SJSA1 (cell line): Measurements from ENCODE around the gene C6orf52. TPM values are rescaled to one million over a fixed set of nuclear protein-coding genes. Genes with fewer than 3 reads are reported as not detected.
"Not testable (repeated sequence)": the region's sequence is repeated elsewhere in the genome, so short reads cannot be mapped to it uniquely, and the experiment has no call there.

Source experiments
- DNase-seq, 2 experiments: peaks; one replicate each; pipeline ENCODE4 v3.0.0-alpha.2; 2015 to 2020; ENCODE audit warnings: low spot score in 2 of 2, low read depth in 1 of 2
- H3K27ac ChIP-seq: fragments of 250-450 bp; sonication (Bioruptor Pico); 2 replicates; pipeline ENCODE4 v1.5.1; 2020; ENCODE audit warnings: mild to moderate bottlenecking, moderate library complexity
- H3K27me3 ChIP-seq: fragments of 250-450 bp; sonication (Bioruptor Pico); replicated peaks from 2 replicates; pipeline ENCODE4 v1.5.1; 2020; ENCODE audit warnings: mild to moderate bottlenecking, moderate library complexity
- H3K36me3 ChIP-seq: fragments of 250-450 bp; sonication (Bioruptor Pico); 2 replicates; pipeline ENCODE4 v1.5.1; 2020; ENCODE audit warnings: mild to moderate bottlenecking
- H3K4me1 ChIP-seq: fragments of 250-450 bp; sonication (Bioruptor Pico); replicated peaks from 2 replicates; pipeline ENCODE4 v1.6.1; 2021; ENCODE audit warnings: mild to moderate bottlenecking
- H3K4me3 ChIP-seq: fragments of 250-450 bp; sonication (Bioruptor Pico); 2 replicates; pipeline ENCODE4 v1.5.1; 2020; ENCODE audit warnings: mild to moderate bottlenecking
- H3K9me3 ChIP-seq: fragments of 250-450 bp; sonication (Bioruptor Pico); replicated peaks from 2 replicates; pipeline ENCODE4 v1.5.1; 2020; ENCODE audit warnings: mild to moderate bottlenecking
- total RNA-seq: library from RNA; depleted of rRNA; stranded (reverse); fragments of >200 nt; shearing (Covaris generic); gene quantifications from 2 replicates; pipeline ENCODE4 v1.2.3, GENCODE V29; 2014

The C6orf52 gene
- total RNA-seq, 1 experiment from 2014 or later, result 0.50 TPM

DNA sequence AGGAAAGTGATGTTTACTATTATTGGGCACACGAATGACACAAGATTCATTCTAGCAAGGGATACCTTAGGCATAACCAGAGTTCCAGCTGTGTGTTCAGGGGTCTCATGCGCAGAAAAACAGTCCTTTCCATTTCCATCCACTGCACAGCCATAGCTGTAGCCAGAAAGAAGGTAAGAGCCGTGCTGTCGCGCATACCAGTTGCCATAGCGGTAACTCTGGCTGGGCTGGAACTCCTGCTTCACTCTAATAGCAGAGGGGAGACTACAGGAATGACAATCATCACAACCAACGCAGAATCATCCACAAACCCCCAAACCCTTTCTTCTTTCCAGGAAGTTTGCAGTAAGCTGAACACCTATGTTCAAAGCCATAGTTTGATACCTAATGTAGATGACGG is 7.5 kb downstream of the C6orf52 start:
- no peak for DNase-seq
- H3K9me3 ChIP-seq, result no peaks in the 10 kb centered on the region
- no peak overlapping the region for H3K4me3 ChIP-seq
- no peaks in the 10 kb centered on the region for H3K36me3 ChIP-seq
- no peak overlapping the region for H3K27ac ChIP-seq
- peaks cover 3% of the 10 kb centered on the region; the same call in 1 of the 2 replicates for H3K27me3 ChIP-seq
- H3K4me1 ChIP-seq, result no peaks in the 10 kb centered on the region

DNA sequence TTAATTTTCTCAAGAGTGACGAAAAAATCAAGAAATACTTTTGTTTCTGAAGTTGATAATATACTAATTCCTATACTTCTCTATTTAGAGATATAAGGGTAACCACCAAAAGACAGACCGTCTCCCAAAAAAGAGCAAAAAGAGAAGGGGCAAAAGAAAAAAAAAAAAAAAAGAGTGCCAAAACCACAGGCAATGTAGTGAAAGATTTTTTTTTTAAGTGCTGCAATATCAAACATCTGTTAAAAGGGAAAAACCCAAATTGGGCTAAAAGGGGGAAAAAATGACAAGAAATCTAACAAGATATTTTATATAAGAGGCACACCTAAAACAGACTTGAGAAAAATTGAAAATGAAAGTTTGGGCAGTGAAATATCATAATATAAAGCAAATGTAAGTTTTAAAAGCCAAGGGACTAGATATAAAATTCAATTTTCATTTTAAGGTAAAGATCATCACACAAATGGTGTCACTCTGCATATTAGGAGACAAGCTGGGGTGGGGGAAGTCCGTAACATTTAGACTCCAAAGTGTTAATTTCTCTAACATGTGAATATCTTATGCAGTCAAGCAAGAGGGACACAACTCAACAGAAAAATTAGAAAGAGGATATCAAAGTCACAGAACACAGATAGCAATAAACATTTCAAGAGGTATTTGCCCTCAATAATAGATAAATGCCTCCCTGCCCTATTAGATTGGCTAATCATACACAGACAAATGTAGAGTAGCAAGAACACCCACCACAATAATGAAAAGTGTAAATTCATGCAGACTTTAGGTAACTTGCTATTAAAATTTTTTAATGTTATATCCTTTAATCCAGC is 9.1 kb downstream of the C6orf52 start:
- no peaks in the 10 kb centered on the region for H3K4me1 ChIP-seq
- no peak overlapping the region for H3K27ac ChIP-seq
- H3K27me3 ChIP-seq, result peaks cover 3% of the 10 kb centered on the region; the same call in 1 of the 2 replicates
- no peaks in the 10 kb centered on the region for H3K36me3 ChIP-seq
- no peaks in the 10 kb centered on the region for H3K9me3 ChIP-seq
- no peak overlapping the region for H3K4me3 ChIP-seq
- no peak for DNase-seq

DNA sequence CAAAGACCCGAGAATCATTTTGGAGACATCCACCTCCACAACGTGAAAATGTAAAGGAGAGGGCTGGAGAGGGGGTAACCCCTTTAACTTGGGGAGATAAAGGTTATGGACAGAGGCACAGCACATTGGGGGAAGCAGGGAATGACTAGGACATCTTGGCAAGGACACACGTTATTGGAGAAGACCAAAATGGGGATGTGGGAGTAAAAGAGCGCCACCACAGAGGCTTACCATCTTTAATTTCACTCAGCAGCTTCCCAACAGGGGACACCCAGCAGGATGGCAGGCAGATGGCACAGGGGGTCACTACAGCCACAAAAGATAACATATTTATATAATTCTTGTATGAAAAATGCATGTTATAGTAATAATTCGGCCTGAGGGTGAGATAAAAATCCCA is 9.8 kb downstream of the C6orf52 start:
- Histone ChIP-seq H3K4me3 (no peak overlapping the region), H3K27ac (no peak overlapping the region), H3K36me3 (no peaks in the 10 kb centered on the region), H3K4me1 (no peaks in the 10 kb centered on the region), H3K9me3 (no peaks in the 10 kb centered on the region), H3K27me3 (peaks cover 3% of the 10 kb centered on the region; the same call in 1 of the 2 replicates)
- DNase-seq, result no peak

DNA sequence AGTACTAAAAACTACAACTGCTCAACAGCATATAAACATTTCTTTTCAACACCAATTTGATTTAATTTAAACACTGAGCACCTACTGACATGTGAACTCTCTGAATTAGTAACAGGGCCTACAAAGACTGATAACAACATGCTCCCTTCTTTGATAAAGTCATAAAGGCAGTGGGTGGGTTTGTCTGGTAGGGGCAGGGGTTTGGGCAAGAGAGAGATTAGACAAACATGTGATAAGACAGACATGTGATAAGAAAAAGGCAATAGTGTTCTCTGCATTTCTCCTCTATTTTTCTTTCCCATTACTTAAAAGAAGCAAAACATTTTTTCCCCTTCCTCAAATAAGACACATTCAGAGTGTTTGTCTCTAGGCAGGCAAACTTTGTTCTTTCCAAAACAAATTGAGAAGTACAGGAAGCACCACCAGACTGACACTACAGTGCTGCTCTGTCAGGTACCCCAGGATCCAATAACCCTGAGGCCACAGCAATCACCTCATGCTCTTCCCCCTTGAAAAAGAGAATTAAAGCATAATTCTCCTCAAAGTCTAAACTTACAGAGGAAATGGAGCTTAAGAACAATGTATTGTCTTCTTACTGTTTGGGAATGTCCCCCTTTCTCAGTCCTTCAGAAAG is 11.9 kb downstream of the C6orf52 start:
- Histone ChIP-seq H3K4me3 (no peak overlapping the region), H3K9me3 (no peaks in the 10 kb centered on the region), H3K4me1 (no peaks in the 10 kb centered on the region), H3K36me3 (no peaks in the 10 kb centered on the region), H3K27me3 (peaks cover 3% of the 10 kb centered on the region; the same call in 1 of the 2 replicates), H3K27ac (no peak overlapping the region)
- no peak for DNase-seq

DNA sequence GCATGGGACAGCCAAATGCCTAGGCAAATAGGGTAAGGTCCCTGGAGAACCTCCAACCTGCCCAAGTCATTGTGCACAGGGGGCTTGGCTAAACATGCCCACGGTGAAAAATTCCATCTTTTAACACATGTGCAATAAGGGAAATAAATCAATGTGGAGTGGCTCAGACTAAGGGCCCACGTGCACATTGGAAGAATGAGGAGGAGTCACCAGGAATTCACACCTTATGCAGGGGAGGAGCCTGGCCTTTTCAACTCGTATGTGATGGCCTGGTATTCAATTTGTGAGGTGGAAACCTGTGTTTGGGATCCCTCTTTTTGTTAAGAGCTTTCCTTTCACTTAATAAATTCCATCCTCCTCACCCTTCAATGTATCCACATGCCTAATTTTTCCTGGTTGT is 12.6 kb downstream of the C6orf52 start:
- Histone ChIP-seq H3K4me1 (no peaks in the 10 kb centered on the region), H3K27me3 (peaks cover 3% of the 10 kb centered on the region; the same call in 1 of the 2 replicates), H3K4me3 (no peak overlapping the region), H3K27ac (no peak overlapping the region), H3K9me3 (no peaks in the 10 kb centered on the region), H3K36me3 (no peaks in the 10 kb centered on the region)
- DNase-seq, result no peak

DNA sequence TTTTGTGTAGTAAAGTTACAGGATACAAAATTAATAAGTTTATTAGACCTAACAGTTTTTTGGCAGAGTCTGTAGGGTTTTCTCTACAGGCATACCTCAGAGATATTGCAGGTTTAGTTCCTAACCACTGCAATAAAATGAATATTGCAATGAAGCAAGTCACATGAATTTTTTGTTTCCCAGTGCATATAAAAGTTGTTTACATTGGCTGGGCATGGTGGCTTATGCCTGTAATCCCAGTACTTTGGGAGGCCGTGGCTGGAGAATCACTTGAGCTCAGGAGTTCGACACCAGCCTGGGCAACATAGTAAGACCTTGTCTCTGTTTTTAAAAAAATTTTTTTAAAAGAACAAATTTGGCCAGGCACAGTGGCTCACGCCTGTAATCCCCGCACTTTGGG is 16.0 kb downstream of the C6orf52 start:
- Histone ChIP-seq H3K27ac (no peak overlapping the region), H3K27me3 (no peaks in the 10 kb centered on the region), H3K36me3 (no peaks in the 10 kb centered on the region), H3K4me3 (no peak overlapping the region), H3K9me3 (0 out of 2 replicates have a peak, but pooled peaks cover 3% of the 10 kb centered on the region), H3K4me1 (no peaks in the 10 kb centered on the region)
- DNase-seq, result no peak

DNA sequence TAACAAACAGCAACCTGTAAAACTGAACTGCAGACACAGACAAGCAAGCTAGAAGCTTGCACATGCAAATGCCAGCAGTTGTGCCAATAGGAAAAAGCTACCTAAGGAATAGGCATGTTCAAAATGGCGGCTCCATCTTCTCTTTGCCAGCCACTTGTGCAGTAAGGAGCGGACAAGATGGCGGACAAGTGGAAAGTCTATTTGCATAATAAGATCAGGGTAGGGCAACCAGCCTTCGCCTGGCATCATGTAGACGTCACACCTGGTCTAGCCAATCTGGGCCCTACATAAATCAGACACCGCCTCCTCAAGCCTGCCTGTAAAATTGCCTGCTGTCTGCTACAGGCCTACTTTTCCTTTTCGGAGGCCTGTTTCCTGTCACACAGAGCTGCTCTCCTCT is 18.0 kb downstream of the C6orf52 start:
- Histone ChIP-seq H3K4me3 (no peak overlapping the region), H3K36me3 (no peaks in the 10 kb centered on the region), H3K4me1 (no peaks in the 10 kb centered on the region), H3K27ac (no peak overlapping the region), H3K9me3 (0 out of 2 replicates have a peak, but pooled peaks cover 3% of the 10 kb centered on the region), H3K27me3 (no peaks in the 10 kb centered on the region)
- DNase-seq, result no peak

DNA sequence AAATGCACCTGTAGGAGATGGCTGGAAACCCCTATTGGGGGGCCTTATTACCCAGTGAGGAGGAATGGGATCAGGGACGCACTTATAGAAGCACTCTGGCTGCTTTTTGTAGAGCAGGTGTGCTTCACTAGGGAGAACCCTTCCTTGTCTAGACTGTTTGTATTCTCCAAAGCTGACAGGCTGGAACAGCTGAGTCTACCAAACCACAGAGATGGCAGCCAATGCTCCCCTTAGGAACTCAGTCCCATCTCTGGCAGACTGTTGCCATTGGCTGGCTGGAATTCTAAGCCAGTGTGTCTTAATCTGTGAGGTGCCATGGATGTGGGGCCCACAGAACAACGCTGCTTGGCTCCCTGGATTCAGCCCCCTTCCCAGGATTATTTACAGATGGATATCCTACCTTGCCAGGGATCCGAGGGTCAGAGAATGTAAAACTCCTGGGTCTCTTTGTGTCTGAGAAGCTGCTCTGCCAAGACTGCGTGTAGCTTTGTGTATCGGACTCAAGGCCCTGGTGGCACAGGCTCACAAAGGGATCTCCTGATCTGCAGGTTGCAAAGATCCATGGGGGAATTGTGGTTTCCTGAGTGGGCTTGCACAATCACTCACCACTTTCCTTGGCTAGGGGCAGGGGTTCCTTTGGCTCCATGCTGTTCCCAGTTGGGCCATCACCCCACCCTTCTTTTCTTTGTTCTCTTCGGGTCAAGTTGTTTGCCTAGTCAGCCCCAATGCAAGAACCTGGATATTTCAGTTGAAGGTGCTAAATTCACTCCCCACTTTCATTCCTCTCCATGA is 26.1 kb downstream of the C6orf52 start:
- peaks cover 6% of the 10 kb centered on the region; the same call in 1 of the 2 replicates for H3K27me3 ChIP-seq
- H3K27ac ChIP-seq, result no peak overlapping the region
- no peak for DNase-seq
- H3K9me3 ChIP-seq, result no peaks in the 10 kb centered on the region
- no peaks in the 10 kb centered on the region for H3K36me3 ChIP-seq
- H3K4me1 ChIP-seq, result no peaks in the 10 kb centered on the region
- H3K4me3 ChIP-seq, result no peak overlapping the region

DNA sequence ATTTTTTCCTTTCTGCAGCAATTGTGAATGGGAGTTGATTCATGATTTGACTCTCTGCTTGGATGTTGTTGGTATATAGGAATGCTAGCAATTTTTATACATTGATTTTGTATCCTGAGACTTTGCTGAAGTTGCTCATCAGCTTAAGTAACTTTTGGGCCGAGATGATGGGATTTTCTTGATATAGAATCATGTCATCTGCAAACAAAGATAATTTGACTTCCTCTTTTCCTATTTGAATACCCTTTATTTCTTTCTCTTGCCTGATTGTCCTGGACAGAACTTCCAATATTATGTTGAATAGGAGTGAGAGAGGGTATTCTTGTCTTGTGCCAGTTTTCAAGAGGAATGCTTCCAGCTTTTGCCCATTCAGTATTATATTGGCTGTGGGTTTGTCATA is 28.8 kb downstream of the C6orf52 start:
- H3K27me3 ChIP-seq, H3K4me3 ChIP-seq, DNase-seq, H3K9me3 ChIP-seq, H3K27ac ChIP-seq, H3K36me3 ChIP-seq, H3K4me1 ChIP-seq: not testable (repeated sequence)

DNA sequence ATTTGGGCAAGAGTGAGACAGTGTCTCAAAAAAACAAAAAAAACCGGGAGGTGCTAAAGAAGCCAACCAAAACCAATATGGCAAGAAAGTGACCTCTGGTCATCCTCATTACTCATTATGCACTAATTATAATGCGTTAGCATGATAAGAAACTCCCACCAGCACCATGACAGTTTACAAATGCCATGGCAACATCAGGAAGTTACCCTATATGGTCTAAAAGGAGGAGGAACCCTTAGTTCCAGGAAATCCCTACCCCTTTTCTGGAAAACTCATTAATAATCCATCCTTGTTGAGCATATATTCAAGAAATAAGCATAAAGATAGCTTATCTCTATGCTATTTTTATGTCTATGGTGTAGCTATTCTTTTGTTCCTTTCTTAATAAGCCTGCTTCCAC is 31.7 kb downstream of the C6orf52 start:
- Histone ChIP-seq H3K9me3 (no peaks in the 10 kb centered on the region), H3K4me3 (no peak overlapping the region), H3K36me3 (no peaks in the 10 kb centered on the region), H3K27me3 (no peaks in the 10 kb centered on the region), H3K27ac (no peak overlapping the region), H3K4me1 (no peaks in the 10 kb centered on the region)
- DNase-seq, result no peak

DNA sequence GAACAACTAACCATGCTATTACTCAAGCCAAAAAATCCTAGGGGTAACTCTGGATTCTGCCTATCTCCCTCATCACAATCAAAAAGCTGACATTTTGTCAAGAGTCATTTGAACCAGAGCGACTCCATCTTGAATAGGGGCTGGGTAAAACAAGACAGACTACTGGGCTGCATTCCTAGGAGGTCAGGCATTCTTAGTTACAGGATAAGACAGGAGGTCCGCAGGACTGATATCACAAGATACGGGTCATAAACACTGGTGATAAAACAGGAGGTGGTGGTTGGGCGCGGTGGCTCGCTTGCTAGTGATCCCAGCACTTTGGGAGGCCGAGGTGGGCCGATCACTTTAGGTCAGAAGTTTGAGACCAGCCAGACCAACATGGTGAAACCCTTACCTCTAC is 32.2 kb downstream of the C6orf52 start:
- H3K27me3 ChIP-seq, result no peaks in the 10 kb centered on the region
- H3K9me3 ChIP-seq, result no peaks in the 10 kb centered on the region
- no peaks in the 10 kb centered on the region for H3K36me3 ChIP-seq
- H3K27ac ChIP-seq, result no peak overlapping the region
- no peak overlapping the region for H3K4me3 ChIP-seq
- H3K4me1 ChIP-seq, result no peaks in the 10 kb centered on the region
- no peak for DNase-seq

DNA sequence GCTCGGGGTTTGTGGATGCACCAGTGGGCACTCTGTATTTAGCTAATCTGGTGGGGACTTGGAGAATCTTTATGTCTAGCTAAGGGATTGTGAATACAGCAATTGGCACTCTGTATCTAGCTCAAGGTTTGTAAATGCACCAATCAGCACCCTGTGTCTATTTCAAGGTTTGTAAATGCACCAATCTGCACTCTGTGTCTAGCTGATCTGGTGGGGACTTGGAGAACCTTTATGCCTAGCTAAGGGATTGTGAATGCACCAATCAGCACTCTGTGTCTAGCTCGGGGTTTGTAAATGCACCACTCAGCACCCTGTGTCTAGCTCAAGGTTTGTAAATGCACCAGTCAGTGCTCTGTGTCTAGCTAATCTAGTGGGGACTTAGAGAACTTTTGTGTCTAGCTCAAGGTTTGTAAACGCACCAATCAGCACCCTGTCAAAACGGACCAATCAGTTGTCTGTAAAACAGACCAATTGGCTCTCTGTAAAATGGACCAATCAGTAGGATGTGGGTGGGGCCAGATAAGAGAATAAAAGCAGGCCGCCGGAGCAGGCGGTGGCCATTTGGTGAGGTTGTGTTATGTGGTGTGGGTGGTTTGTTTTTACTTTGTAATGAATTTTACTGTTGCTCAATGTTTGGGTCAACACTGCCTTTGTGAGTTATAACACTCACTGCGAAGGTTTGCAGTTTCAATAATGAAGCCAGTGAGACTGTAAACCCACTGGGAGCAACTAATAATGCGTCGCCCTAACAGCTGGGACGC is 33.8 kb downstream of the C6orf52 start:
- not testable (repeated sequence) for DNase-seq, H3K27ac ChIP-seq

DNA sequence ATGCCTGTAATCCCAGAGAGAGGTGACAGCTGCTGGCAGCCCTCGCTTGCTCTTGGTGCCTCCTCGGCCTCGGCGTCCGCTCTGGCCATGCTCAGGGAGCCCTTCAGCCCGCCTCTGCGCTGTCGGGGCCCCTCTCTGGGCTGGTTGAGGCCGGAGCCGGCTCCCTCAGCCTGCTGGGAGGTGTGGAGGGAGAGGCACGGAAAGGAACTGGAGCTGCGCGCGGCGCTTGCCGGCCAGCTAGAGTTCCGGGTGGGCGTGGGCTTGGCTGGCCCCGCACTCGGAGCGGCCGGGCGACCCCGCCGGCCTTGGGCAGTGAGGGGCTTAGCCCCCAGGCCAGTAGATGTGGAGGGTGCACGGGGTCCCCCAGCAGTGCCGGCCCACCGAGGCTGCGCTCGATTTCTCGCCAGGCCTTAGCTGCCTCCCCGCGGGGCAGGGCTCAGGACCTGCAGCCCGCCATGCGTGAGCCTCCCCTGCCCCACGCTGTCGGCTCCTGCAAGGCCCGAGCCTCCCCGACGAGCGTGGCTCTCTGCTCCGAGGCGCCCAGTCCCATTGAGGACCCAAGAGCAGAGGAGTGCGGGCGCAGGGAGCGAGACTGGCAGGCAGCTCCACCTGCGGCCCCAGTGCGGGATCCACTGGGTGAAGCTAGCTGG is 34.6 kb downstream of the C6orf52 start:
- Histone ChIP-seq H3K27me3 (0 out of 2 replicates have a peak, but pooled peaks cover 8% of the 10 kb centered on the region), H3K27ac (no peak overlapping the region), H3K36me3 (no peaks in the 10 kb centered on the region), H3K4me3 (no peak overlapping the region), H3K9me3 (no peaks in the 10 kb centered on the region), H3K4me1 (no peaks in the 10 kb centered on the region)
- DNase-seq, result no peak

More for the DNA sequence above, 33.8 kb downstream of the C6orf52 start:
- H3K36me3 ChIP-seq, H3K4me1 ChIP-seq, H3K9me3 ChIP-seq, H3K27me3 ChIP-seq, H3K4me3 ChIP-seq: not testable (repeated sequence)
